ENCODE measurements around the gene ENOX2.
"Not testable (repeated sequence)": the region's sequence is repeated elsewhere in the genome, so short reads cannot be mapped to it uniquely, and the experiment has no call there.

Gene ENOX2

DNA sequence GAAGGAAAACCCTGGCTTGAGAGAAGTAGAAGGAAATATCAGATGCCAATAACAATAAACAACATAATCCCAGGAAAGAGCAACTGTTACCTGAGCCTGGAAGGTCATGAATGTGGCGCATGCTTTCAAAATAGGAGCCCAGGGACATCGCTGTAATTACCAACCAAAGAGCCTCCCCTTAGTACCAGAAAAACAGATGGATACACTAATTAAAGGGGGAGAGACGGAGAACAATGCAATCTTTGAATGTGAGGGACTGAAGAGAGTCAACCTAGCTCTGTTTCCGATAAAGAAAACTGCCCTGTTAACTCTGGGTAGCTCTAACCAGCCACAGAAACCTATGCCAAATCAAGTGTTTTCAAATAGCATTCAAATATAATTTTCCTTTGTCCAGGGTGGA lies 161.4 kb downstream of the ENOX2 start:
- DNase-seq, result no peak

DNA sequence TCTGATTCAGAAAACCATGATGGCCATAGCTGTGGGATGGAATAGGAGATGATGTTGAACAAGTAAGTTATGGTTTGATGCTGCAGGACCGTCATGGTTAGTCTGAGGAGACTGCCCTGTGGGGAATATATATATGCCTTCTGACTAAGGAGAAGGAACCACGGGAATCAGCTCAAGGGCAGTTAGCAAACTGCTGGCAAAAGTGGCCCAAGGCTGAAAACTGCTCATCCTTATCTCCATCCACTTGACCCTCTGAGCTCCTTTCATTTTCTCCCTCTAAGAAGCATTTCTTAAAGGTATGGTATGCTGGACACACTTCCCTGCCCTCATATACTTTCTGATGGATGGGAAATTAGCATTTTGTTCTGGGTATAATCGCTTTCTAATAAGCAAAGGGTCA lies 161.9 kb downstream of the ENOX2 start:
- no peak for DNase-seq

GRCh38 chrX:130738638-130739195 lies 164.3 kb downstream of the ENOX2 start:
- DNase-seq, result no peak

- DNase-seq, result no peak
Measured at GRCh38 chrX:130734713-130735112, 168.3 kb downstream of the ENOX2 start.

- no peak for DNase-seq
Measured at GRCh38 chrX:130728208-130728607, 174.8 kb downstream of the ENOX2 start.

GRCh38 chrX:130726661-130727060 lies 176.3 kb downstream of the ENOX2 start:
- DNase-seq, result no peak

DNA sequence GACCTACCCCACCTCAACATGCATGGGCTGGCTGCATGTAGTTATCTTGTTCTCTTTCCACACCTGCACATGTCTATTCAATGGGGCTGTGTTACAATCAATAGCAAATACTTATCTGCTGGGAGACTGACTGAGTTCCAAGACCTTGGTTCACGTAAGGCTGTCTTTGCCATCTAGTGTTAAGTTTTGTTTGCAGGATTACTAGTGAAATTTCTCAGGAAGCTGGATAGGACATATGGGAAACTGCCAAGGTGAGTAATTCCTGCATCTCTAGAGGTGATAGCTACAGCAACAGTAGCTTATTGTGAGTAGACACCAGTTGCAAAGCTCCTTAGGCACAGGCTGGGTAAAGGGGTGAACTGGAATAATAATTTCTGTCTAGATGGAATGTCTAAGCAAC lies 177.5 kb downstream of the ENOX2 start:
- no peak for DNase-seq

GRCh38 chrX:130719413-130719812 lies 183.6 kb downstream of the ENOX2 start:
- no peak for DNase-seq

GRCh38 chrX:130718137-130718536 lies 184.9 kb downstream of the ENOX2 start:
- no peak for DNase-seq

DNA sequence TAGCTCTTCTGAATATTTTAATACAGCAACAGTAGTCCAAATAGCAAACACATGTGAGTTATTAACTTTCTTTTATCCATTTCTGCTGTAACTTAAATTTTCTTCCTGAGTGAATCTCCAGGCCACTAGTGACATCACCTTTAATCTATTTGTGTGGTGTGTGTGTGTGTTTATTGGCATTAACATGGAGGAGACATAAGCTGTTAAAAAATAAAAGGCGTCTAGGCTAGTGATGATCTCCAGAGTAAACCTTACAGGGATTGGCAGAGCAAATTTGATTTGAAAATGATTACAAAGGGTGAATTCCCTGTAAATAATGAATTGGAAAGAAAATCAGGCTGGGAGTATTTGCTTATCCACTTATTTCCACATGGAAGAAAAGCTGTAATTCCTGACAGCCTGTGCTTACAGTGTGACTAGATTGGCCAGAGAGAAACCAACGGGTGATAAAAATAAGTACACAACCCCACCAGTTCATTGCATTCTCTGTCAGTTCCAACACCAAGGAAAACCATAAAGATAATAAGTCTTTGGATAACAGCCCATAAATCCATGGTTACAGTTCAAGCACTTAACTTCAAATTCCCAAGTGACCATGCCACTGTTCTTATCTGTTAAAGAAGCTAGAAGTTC lies 186.1 kb downstream of the ENOX2 start:
- no peak for DNase-seq

GRCh38 chrX:130716346-130716745 lies 186.7 kb downstream of the ENOX2 start:
- DNase-seq, result no peak

DNA sequence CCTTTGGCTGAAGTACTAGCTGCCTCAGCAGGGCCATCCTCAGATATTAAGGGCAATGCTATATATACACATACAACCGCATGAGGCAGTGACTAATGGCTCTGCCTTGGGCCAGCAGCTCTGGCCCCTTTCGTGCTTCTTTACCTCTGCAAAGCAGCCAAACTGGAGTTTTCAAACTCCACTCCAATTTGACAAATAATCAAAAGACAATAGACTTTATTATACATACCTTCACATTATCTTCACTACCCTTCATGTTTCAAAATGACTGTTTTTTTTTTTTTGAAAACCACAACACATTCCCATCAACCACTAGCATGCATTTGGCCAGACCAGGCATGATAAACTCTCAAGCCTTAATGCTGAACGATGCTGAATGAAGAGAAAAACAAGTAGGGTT lies 187.7 kb downstream of the ENOX2 start:
- DNase-seq, result no peak

GRCh38 chrX:130714665-130715064 lies 188.3 kb downstream of the ENOX2 start:
- no peak for DNase-seq

DNA sequence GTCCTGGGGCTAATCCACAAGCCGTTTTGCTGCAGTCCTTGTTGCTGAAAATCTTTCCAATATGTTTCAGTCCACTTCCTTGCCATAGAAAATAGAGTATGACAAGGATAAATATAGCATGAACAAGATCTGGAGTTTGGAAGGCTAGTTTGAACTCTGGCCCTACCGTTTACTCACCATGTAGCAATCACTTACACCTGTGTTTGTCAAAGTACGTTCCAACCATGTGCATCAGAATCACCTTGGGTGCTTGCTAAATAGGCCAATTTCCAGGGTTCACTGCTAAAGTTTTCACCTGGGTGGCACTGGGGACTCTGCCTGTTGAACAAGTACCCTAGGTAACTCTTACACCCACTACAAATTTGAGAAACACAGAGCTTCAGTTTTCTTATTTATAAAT lies 188.9 kb downstream of the ENOX2 start:
- no peak for DNase-seq

DNA sequence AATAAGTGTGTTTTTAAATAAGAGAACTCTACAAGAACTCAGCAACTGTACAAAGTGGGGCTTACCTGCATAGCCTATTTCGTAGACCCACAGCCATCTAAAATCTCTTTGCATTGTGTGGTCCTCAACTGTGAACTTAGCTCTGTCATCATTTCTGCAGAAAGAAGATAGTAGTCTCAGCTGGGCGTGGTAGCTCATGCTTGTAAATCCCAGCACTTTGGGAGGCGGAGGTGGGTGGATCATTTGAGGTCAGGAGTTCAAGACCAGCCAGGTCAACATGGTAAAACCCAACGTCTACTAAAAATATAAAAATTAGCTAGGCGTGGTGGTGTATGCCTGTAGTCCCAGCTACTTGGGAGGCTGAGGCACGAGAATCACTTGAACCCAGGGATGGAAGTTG lies 193.8 kb downstream of the ENOX2 start:
- not testable (repeated sequence) for DNase-seq

DNA sequence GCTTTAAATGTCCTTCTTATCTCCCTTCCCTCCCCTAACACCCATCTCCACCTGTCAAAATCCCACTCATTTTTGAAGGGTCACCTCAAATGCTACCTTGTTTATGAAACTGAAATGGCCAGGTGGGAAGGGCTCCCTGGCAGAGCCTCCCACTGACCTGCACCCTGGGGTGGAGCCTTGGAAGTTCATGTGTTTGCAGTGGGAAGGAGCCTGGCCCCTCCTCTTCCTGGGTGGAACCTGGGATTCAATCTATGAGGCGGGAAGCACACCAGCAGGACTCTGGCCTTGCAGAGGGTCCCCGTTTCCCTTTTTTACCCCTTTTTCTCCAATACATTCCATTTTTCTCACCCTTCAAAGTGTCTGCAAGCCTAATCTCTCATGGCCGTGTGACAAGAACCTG lies 197.4 kb downstream of the ENOX2 start:
- DNase-seq, result no peak

GRCh38 chrX:130704053-130705038 lies 198.7 kb downstream of the ENOX2 start:
- no peak for DNase-seq

- DNase-seq, result no peak
Measured at GRCh38 chrX:130702867-130703707, 199.9 kb downstream of the ENOX2 start.

GRCh38 chrX:130700629-130701028 lies 202.4 kb downstream of the ENOX2 start:
- no peak for DNase-seq

- no peak for DNase-seq
Measured at GRCh38 chrX:130699618-130700017, 203.4 kb downstream of the ENOX2 start.

DNA sequence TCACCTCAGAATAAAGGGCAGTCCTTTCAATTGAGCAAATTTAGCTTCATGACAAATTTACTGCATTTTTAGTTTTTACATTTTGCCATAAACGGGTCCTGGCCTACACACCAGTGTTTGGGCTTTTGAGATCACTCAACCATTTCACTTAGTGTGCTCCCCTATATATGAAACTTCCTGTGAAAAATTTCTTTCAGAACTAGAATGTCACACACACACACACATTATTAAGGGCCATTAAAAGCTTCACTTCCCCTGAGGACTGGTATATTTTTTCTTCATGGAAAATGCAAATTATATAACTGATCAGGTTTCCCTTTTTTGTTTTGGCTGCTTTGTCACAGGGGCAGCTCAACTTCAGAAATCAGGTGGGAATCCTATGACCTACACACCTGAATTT lies 206.5 kb downstream of the ENOX2 start:
- no peak for DNase-seq

DNA sequence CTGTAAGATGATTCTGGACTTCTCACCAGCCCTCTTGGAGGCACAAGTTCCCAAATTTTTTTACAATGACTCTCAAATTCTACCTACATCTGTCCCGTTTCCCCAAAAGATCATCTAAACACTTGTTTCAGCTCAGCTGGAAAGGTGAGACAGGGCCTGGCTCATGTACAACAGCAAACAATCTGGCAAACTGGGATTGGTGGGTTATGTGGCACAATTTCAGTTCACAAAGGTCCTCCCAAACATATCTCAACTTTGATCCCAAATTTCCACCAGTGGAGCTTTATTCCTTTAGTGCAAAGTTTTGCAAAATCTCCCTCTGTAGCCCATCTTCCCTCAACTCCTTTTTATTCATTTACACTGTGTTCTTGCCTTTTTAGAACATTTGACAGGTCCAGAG lies 207.1 kb downstream of the ENOX2 start:
- DNase-seq, result no peak

GRCh38 chrX:130694983-130695382 lies 208.0 kb downstream of the ENOX2 start:
- no peak for DNase-seq
